Measurements from ENCODE around the gene NBPF4.
"Not testable (repeated sequence)": the region's sequence is repeated elsewhere in the genome, so short reads cannot be mapped to it uniquely, and the experiment has no call there.

DNA sequence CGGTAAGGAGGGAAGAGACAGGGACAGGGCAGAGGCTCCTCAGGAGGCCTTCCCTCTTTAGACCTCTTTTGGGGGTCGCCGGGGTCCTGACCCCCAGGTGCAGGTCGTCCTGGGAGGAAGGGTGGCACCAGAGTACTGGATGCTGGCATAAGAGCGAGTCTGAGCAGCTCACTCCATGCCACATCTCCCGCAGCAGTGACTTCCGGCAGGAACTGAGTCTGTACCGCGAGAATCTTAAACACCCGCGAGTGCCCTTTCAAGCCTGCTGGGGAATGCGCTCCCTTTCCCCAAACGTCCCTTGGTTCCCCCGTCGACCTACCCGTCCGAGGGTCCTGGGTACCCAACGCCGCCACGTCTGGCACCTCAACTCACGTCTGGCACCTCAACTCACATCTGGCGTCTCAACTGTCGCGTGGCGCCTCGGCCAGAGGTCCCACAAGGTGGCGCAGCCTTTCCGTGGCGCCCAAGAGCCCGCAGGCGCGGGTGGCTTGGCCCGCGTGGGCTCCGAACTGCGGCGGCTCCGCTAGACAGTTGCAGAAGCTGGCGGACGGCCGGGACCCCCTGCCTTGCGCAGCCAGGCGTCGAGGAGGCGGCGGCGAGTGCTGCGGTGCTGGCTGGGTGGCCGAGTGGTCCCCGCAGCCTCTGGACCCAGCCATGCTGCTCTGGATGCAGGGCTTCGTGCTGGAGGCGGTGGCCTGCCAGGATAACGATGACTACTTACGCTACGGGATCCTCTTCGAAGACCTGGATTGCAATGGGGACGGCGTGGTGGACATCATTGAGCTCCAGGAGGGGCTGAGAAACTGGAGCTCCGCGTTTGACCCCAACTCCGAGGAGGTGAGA, 28.8 kb upstream of the NBPF4 start:
- TF ChIP-seq, protein P1, sequence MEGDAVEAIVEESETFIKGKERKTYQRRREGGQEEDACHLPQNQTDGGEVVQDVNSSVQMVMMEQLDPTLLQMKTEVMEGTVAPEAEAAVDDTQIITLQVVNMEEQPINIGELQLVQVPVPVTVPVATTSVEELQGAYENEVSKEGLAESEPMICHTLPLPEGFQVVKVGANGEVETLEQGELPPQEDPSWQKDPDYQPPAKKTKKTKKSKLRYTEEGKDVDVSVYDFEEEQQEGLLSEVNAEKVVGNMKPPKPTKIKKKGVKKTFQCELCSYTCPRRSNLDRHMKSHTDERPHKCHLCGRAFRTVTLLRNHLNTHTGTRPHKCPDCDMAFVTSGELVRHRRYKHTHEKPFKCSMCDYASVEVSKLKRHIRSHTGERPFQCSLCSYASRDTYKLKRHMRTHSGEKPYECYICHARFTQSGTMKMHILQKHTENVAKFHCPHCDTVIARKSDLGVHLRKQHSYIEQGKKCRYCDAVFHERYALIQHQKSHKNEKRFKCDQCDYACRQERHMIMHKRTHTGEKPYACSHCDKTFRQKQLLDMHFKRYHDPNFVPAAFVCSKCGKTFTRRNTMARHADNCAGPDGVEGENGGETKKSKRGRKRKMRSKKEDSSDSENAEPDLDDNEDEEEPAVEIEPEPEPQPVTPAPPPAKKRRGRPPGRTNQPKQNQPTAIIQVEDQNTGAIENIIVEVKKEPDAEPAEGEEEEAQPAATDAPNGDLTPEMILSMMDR (IDR thresholded peaks at IDR 0.05): not testable (repeated sequence)
- not testable (repeated sequence) for TF ChIP-seq EP300 (IDR thresholded peaks at IDR 0.05)

Measured in sigmoid colon (tissue), 4 donors.